Fibroblast of the conjunctiva (primary cell): ENCODE results near the gene CYBA.

ENCODE experiments used
- DNase-seq: peaks from one replicate; pipeline ENCODE4 v3.0.0-alpha.2; 2010; ENCODE audit warnings: low read depth

CYBA gene

GRCh38 chr16:88628512-88628974 lies 22.3 kb downstream of the CYBA start:
- no peak for DNase-seq

- no peak for DNase-seq
Measured at GRCh38 chr16:88627531-88628411, 23.1 kb downstream of the CYBA start.

- DNase-seq: no peak
Measured at GRCh38 chr16:88626646-88627045, 24.2 kb downstream of the CYBA start.

GRCh38 chr16:88624977-88625576 lies 25.8 kb downstream of the CYBA start:
- DNase-seq: no peak

- no peak for DNase-seq
Measured at GRCh38 chr16:88624481-88624880, 26.4 kb downstream of the CYBA start.

GRCh38 chr16:88623858-88624257 lies 27.0 kb downstream of the CYBA start:
- DNase-seq: no peak

- no peak for DNase-seq
Measured at GRCh38 chr16:88622866-88623265, 28.0 kb downstream of the CYBA start.

- DNase-seq: no peak
Measured at GRCh38 chr16:88622125-88622524, 28.7 kb downstream of the CYBA start.

- no peak for DNase-seq
Measured at GRCh38 chr16:88619859-88620815, 30.7 kb downstream of the CYBA start.

- no peak for DNase-seq
Measured at GRCh38 chr16:88618956-88619667, 31.7 kb downstream of the CYBA start.

GRCh38 chr16:88618182-88618955 lies 32.5 kb downstream of the CYBA start:
- DNase-seq: no peak

- no peak for DNase-seq
Measured at GRCh38 chr16:88617268-88618031, 33.4 kb downstream of the CYBA start.

- DNase-seq: no peak
Measured at GRCh38 chr16:88616736-88617135, 34.1 kb downstream of the CYBA start.

GRCh38 chr16:88616320-88616719 lies 34.5 kb downstream of the CYBA start:
- DNase-seq: no peak

GRCh38 chr16:88614818-88615580 lies 35.9 kb downstream of the CYBA start:
- no peak for DNase-seq

- no peak for DNase-seq
Measured at GRCh38 chr16:88613911-88614817, 36.7 kb downstream of the CYBA start.

GRCh38 chr16:88613293-88613692 lies 37.6 kb downstream of the CYBA start:
- DNase-seq: no peak
